Liver (tissue), 9 donors: ENCODE results near the gene ANKRD44. TPM values are rescaled to one million over a fixed set of nuclear protein-coding genes. Genes with fewer than 3 reads are reported as not detected.

Experiments used
- DNase-seq: peaks from one replicate; pipeline ENCODE4 v3.0.0-alpha.2; 2017; ENCODE audit warnings: low spot score
- H3K27ac ChIP-seq, 2 donors: one replicate each; pipeline ENCODE4 v1.7.0; 2013; ENCODE audit warnings: inconsistent platforms in 2 of 2, low read length in 2 of 2, control low read depth in 1 of 2, low read depth in 1 of 2, mild to moderate bottlenecking in 1 of 2
- H3K27me3 ChIP-seq, 4 donors: one replicate each; pipeline versions ENCODE4 v1.6.1 to v1.7.0; 2013; ENCODE audit warnings: low read length in 3 of 4, inconsistent platforms in 1 of 4, mild to moderate bottlenecking in 1 of 4, moderate library complexity in 1 of 4; ENCODE audit not compliant: control insufficient read depth in 4 of 4, insufficient read depth in 4 of 4
- H3K36me3 ChIP-seq, 4 donors: one replicate each; pipeline versions ENCODE4 v1.6.1 to v1.7.0; 2013; ENCODE audit warnings: low read length in 3 of 4, mild to moderate bottlenecking in 3 of 4, low read depth in 1 of 4, moderate library complexity in 1 of 4; ENCODE audit not compliant: control insufficient read depth in 4 of 4, insufficient read depth in 3 of 4
- H3K4me1 ChIP-seq, 4 donors: one replicate each; pipeline versions ENCODE4 v1.6.1 to v1.7.0; 2013; ENCODE audit warnings: low read length in 3 of 4, mild to moderate bottlenecking in 3 of 4, moderate library complexity in 1 of 4; ENCODE audit not compliant: control insufficient read depth in 4 of 4, insufficient read depth in 4 of 4
- H3K4me3 ChIP-seq, 3 donors: one replicate each; pipeline versions ENCODE4 v1.6.1 to v1.7.0; 2013; ENCODE audit warnings: low read length in 3 of 3, control low read depth in 1 of 3, low read depth in 1 of 3, mild to moderate bottlenecking in 1 of 3
- H3K9ac ChIP-seq, 2 donors: one replicate each; pipeline ENCODE4 v1.7.0; 2013; ENCODE audit warnings: low read length in 2 of 2, mild to moderate bottlenecking in 2 of 2, moderate library complexity in 2 of 2, control low read depth in 1 of 2, low read depth in 1 of 2
- H3K9me3 ChIP-seq, 4 donors: one replicate each; pipeline versions ENCODE4 v1.6.1 to v1.7.0; 2013; ENCODE audit warnings: low read length in 3 of 4; ENCODE audit not compliant: control insufficient read depth in 4 of 4
- EGR1 ChIP-seq, 2 donors: IDR thresholded peaks; 2 replicates each; pipeline ENCODE4 v1.6.1; 2016 to 2018; ENCODE audit warnings: antibody characterized with exemption in 2 of 2, low read depth in 2 of 2
- FOXA2 ChIP-seq: IDR thresholded peaks from 2 replicates; pipeline ENCODE4 v1.6.1; 2016; ENCODE audit warnings: antibody characterized with exemption
- GABPA ChIP-seq, 2 donors: IDR thresholded peaks in 1 of 2; conservative IDR thresholded peaks in 1 of 2; 2 replicates each; pipeline ENCODE4 v1.6.1; 2016; ENCODE audit warnings: antibody characterized with exemption in 2 of 2, mild to moderate bottlenecking in 1 of 2, moderate library complexity in 1 of 2
- HNF4A ChIP-seq, 2 donors: conservative IDR thresholded peaks; 2 replicates each; pipeline ENCODE4 v1.6.1; 2016; ENCODE audit warnings: antibody characterized with exemption in 2 of 2, mild to moderate bottlenecking in 2 of 2
- JUND ChIP-seq, 2 donors: IDR thresholded peaks; 2 replicates each; pipeline ENCODE4 v1.6.1; 2016; ENCODE audit warnings: antibody characterized with exemption in 2 of 2
- NR2F2 ChIP-seq: IDR thresholded peaks from 2 replicates; pipeline ENCODE4 v1.6.1; 2016; ENCODE audit warnings: antibody characterized with exemption
- RAD21 ChIP-seq, 2 donors: IDR thresholded peaks; 2 replicates each; pipeline ENCODE4 v1.6.1; 2016; ENCODE audit warnings: antibody characterized with exemption in 2 of 2, mild to moderate bottlenecking in 2 of 2
- RXRA ChIP-seq, 2 donors: IDR thresholded peaks; 2 replicates each; pipeline ENCODE4 v1.6.1; 2017 to 2018; ENCODE audit warnings: antibody characterized with exemption in 2 of 2, mild to moderate bottlenecking in 1 of 2
- SP1 ChIP-seq: IDR thresholded peaks from 2 replicates; pipeline ENCODE4 v1.6.1; 2018; ENCODE audit warnings: antibody characterized with exemption, mild to moderate bottlenecking
- YY1 ChIP-seq: IDR thresholded peaks from 2 replicates; pipeline ENCODE4 v1.6.1; 2016; ENCODE audit warnings: antibody characterized with exemption, mild to moderate bottlenecking
- WGBS: extraction: QIAGEN DNeasy Blood & Tissue Kit; methylation state at CpG from one replicate; pipeline ENCODE4 v1.1.7; 2013; 5-methylcytosine and 5-hydroxymethylcytosine counted together
- polyA plus RNA-seq, 2 donors: library from polyadenylated mRNA; stranded (reverse) in 1 of 2; unstranded in 1 of 2; fragments of 200-250 nt in 1 of 2; fragments of >200 nt in 1 of 2; fragmentation: Nextera tagmentation in 1 of 2; extraction: Ambion mirVana in 1 of 2; gene quantifications; one replicate each; pipeline versions ENCODE4 v1.2.1 to v1.2.3, GENCODE V29; 2013 to 2015
- total RNA-seq, 2 donors: library from RNA; depleted of rRNA; stranded (reverse); fragments of >200 nt; gene quantifications; one replicate each; pipeline ENCODE4 v1.2.3, GENCODE V29; 2014
- TF ChIP-seq, protein P1 (sequence below): IDR thresholded peaks from 2 replicates; pipeline ENCODE4 v1.6.1; 2016; ENCODE audit warnings: antibody characterized with exemption
- TF ChIP-seq, protein P2 (sequence below): IDR thresholded peaks from 2 replicates; pipeline ENCODE4 v1.6.1; 2016; ENCODE audit warnings: antibody characterized with exemption
- TF ChIP-seq, protein P3 (sequence below): IDR thresholded peaks from 2 replicates; pipeline ENCODE4 v1.6.1; 2016; ENCODE audit warnings: antibody characterized with exemption, mild to moderate bottlenecking
- TF ChIP-seq, protein P4 (sequence below): IDR thresholded peaks from 2 replicates; pipeline ENCODE4 v1.6.1; 2016; ENCODE audit warnings: antibody characterized with exemption
- TF ChIP-seq, protein P5 (sequence below): fragments of 150-350 bp; IDR thresholded peaks from 2 replicates; pipeline ENCODE4 v1.5.1; 2017; ENCODE audit warnings: improper control_type of control experiment, low read depth, low read length; ENCODE audit not compliant: missing input control
- donor health status: healthy.
- donor health status: healthy.
- donor health status: healthy.
- donor health status: healthy.
- donor health status: healthy.

Gene ANKRD44
- total and polyA plus RNA-seq, 4 donors: 3.8 to 18.2 (median 6.8) TPM

DNA sequence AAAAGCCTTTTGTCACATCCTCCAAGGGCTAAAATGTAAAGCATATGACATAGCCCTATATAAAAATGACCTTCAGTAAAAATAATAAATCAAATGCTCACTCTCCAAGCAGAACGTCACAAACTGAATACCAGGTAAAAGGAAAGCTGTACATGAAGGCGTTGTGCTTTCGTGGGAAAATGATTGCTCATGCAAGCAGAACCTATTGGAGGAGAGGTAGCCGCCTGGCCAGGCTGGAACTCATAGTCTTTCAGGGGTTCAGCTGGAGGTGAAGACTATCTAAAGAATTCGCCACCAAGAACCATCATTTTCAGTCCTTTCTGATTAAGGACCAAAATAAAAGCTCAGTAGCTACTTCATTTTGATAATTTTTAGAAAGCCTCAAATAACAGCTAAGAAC is 44.7 kb downstream of the ANKRD44 start:
- Histone ChIP-seq H3K27ac (no peak overlapping the region), H3K4me1 (no peaks in the 10 kb centered on the region), H3K4me3 (no peak overlapping the region), H3K9ac (no peak overlapping the region), H3K9me3 (no peaks in the 10 kb centered on the region), H3K27me3 (no peaks in the 10 kb centered on the region), H3K36me3 (no peaks in the 10 kb centered on the region)
- no peak for DNase-seq
- WGBS: 94% methylated on average over 5 of the region's 5 CpGs
- no peak for TF ChIP-seq FOXA2
- TF ChIP-seq, protein P1, sequence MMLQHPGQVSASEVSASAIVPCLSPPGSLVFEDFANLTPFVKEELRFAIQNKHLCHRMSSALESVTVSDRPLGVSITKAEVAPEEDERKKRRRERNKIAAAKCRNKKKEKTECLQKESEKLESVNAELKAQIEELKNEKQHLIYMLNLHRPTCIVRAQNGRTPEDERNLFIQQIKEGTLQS: no peak
- TF ChIP-seq HNF4A (conservative IDR thresholded peaks at IDR 0.05): no peak
- TF ChIP-seq, protein P2, sequence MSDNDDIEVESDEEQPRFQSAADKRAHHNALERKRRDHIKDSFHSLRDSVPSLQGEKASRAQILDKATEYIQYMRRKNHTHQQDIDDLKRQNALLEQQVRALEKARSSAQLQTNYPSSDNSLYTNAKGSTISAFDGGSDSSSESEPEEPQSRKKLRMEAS: no peak
- TF ChIP-seq, protein P3, sequence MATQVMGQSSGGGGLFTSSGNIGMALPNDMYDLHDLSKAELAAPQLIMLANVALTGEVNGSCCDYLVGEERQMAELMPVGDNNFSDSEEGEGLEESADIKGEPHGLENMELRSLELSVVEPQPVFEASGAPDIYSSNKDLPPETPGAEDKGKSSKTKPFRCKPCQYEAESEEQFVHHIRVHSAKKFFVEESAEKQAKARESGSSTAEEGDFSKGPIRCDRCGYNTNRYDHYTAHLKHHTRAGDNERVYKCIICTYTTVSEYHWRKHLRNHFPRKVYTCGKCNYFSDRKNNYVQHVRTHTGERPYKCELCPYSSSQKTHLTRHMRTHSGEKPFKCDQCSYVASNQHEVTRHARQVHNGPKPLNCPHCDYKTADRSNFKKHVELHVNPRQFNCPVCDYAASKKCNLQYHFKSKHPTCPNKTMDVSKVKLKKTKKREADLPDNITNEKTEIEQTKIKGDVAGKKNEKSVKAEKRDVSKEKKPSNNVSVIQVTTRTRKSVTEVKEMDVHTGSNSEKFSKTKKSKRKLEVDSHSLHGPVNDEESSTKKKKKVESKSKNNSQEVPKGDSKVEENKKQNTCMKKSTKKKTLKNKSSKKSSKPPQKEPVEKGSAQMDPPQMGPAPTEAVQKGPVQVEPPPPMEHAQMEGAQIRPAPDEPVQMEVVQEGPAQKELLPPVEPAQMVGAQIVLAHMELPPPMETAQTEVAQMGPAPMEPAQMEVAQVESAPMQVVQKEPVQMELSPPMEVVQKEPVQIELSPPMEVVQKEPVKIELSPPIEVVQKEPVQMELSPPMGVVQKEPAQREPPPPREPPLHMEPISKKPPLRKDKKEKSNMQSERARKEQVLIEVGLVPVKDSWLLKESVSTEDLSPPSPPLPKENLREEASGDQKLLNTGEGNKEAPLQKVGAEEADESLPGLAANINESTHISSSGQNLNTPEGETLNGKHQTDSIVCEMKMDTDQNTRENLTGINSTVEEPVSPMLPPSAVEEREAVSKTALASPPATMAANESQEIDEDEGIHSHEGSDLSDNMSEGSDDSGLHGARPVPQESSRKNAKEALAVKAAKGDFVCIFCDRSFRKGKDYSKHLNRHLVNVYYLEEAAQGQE: no peak
- no peak for TF ChIP-seq RXRA (IDR thresholded peaks at IDR 0.05)
- TF ChIP-seq SP1: no peak
- TF ChIP-seq GABPA (IDR thresholded peaks at IDR 0.05 in 1 of 2, conservative IDR thresholded peaks at IDR 0.05 in 1 of 2): no peak
- TF ChIP-seq, protein P4, sequence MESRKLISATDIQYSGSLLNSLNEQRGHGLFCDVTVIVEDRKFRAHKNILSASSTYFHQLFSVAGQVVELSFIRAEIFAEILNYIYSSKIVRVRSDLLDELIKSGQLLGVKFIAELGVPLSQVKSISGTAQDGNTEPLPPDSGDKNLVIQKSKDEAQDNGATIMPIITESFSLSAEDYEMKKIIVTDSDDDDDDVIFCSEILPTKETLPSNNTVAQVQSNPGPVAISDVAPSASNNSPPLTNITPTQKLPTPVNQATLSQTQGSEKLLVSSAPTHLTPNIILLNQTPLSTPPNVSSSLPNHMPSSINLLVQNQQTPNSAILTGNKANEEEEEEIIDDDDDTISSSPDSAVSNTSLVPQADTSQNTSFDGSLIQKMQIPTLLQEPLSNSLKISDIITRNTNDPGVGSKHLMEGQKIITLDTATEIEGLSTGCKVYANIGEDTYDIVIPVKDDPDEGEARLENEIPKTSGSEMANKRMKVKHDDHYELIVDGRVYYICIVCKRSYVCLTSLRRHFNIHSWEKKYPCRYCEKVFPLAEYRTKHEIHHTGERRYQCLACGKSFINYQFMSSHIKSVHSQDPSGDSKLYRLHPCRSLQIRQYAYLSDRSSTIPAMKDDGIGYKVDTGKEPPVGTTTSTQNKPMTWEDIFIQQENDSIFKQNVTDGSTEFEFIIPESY: no peak
- TF ChIP-seq YY1: no peak
- no peak for TF ChIP-seq JUND (IDR thresholded peaks at IDR 0.05)
- no peak for TF ChIP-seq EGR1 (IDR thresholded peaks at IDR 0.05; ENCODE audit: low read depth in 2 of 2)
- TF ChIP-seq RAD21 (IDR thresholded peaks at IDR 0.05): no peak

DNA sequence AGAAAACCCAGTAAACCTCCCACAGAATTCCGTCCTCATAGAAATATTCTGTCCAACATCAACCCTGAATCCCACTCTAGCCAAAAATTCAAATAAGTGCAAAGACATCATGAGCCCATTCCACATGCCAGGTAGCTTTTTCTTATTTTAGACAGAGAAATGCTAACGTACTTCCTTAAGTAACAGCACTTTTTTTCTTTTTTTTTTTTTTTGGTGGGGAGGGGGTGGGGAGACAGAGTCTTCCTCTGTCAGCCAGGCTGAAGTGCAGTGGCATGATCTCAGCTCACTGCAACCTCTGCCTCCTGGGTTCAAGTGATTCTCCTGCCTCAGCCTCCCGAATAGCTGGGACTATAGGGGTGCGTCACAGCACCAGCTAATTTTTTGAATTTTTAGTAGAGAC is 45.5 kb downstream of the ANKRD44 start:
- no peak for TF ChIP-seq SP1
- TF ChIP-seq, protein P1: no peak
- TF ChIP-seq GABPA (IDR thresholded peaks at IDR 0.05 in 1 of 2, conservative IDR thresholded peaks at IDR 0.05 in 1 of 2): no peak
- TF ChIP-seq RAD21 (IDR thresholded peaks at IDR 0.05): no peak
- TF ChIP-seq, protein P5, sequence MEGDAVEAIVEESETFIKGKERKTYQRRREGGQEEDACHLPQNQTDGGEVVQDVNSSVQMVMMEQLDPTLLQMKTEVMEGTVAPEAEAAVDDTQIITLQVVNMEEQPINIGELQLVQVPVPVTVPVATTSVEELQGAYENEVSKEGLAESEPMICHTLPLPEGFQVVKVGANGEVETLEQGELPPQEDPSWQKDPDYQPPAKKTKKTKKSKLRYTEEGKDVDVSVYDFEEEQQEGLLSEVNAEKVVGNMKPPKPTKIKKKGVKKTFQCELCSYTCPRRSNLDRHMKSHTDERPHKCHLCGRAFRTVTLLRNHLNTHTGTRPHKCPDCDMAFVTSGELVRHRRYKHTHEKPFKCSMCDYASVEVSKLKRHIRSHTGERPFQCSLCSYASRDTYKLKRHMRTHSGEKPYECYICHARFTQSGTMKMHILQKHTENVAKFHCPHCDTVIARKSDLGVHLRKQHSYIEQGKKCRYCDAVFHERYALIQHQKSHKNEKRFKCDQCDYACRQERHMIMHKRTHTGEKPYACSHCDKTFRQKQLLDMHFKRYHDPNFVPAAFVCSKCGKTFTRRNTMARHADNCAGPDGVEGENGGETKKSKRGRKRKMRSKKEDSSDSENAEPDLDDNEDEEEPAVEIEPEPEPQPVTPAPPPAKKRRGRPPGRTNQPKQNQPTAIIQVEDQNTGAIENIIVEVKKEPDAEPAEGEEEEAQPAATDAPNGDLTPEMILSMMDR: no peak
- TF ChIP-seq FOXA2: no peak
- TF ChIP-seq RXRA (IDR thresholded peaks at IDR 0.05): no peak
- TF ChIP-seq, protein P3: no peak
- TF ChIP-seq, protein P4: no peak
- TF ChIP-seq NR2F2: no peak
- Histone ChIP-seq H3K9me3 (no peaks in the 10 kb centered on the region), H3K4me3 (no peak overlapping the region), H3K4me1 (no peaks in the 10 kb centered on the region), H3K9ac (no peak overlapping the region), H3K27me3 (no peaks in the 10 kb centered on the region), H3K36me3 (no peaks in the 10 kb centered on the region), H3K27ac (no peak overlapping the region)
- 89% methylated on average over 4 of the region's 4 CpGs for WGBS
- DNase-seq: no peak
